GM18868 (cell line): ENCODE data around the gene NTN5.
"Not testable (repeated sequence)": the region's sequence is repeated elsewhere in the genome, so short reads cannot be mapped to it uniquely, and the experiment has no call there.

Experiments used
- ATAC-seq: cut with Tn5 transposase; IDR thresholded peaks from one replicate; pipeline ENCODE4 v1.9.1; 2021; ENCODE audit warnings: mild to moderate bottlenecking, moderate library complexity; ENCODE audit not compliant: unreplicated experiment

Gene NTN5

DNA sequence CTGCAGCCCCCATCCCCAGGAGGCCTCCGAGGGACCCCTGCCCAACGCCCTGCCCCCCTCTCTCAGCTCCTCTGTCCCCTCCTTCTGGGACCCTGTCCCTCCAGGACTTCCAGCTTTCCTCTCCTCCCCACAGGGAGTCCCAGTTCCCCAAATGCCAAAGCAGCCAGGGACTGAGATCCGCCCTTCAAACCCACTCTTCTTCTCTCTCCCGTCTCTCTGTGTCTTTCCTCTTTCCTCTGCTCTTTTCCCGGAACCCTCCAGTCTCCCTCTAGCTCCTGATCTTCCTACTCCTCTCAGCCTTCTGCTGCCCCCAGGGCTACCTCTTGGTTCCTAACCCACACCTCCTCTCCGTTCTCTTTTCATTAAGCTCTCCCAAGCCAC, 27.2 kb downstream of the NTN5 start:
- ATAC-seq = no peak

DNA sequence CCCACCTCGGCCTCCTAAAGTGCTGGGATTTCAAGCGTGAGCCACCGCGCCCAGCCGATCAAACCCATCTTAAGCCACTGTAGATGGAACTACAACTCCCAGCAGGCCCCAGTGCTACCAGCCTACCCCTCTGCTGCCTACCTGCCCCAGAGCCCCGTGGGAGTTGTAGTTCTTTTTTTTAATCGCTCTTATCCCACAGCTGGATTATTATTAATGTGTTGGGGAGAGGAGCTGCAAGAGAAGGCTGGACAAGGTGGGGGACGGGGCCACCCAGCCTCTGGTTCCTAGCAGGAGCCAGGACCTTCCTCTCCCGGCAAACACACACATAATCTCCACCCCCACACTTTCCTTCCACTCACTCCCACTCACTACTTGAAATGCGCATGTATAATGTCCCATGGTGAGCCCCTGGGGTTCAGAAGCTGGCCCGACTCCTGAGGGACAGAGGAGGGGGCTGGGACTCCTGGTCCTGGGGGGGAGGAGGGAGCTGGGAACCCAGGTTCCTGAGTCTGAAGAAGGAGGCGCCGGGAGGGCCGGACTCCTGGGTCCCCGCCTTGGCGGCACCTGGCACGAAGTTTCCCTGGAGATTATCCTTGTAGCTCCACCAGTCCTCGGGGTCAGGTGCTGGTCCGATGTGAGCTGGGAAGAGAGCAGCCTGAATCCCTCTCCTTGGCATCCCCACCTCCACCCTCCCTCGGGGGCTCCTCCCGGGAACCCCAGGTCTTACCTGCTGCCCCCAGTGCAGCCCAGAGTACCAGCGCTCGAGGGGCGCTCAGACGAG, 27.8 kb downstream of the NTN5 start:
- ATAC-seq = peak; percentile 43

DNA sequence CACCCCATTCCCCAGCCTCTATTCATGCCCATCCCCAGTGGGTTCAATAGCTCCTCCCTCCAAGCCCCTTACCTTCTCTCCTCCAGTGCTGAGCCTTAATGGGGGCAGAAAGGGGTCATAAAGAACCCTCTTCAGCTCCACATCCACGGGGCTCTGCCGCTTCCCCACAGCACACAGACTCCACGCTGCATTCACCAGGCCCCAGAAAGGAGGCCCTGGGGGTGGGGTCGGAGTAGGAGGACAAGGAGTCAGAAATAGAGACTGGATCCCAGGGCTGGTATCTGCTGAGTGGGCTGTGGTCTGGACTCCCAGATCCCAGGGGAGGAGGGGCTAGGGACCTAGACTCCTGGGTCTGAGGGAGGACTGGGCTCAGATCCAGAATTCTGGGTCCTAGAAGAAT, 28.5 kb downstream of the NTN5 start:
- no peak for ATAC-seq

DNA sequence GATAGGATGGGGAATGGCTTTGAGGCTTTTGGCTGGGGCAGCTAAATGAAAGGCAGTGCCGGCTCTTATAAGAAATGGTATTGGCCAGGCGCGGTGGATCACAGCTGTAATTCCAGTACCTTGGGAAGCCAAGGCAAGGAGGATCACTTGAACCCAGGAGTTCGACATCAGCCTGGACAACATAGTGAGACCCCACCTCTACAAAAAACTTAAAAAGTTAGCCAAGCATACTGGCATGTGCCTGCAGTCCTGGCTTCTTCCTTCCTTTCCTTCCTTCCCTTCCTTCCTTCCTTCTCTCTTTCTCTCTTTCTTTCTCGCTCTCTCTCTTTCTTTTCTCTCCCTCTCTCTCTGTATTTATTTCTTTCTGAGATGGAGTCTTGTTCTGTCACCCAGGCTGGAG, 30.0 kb downstream of the NTN5 start:
- ATAC-seq = no peak

DNA sequence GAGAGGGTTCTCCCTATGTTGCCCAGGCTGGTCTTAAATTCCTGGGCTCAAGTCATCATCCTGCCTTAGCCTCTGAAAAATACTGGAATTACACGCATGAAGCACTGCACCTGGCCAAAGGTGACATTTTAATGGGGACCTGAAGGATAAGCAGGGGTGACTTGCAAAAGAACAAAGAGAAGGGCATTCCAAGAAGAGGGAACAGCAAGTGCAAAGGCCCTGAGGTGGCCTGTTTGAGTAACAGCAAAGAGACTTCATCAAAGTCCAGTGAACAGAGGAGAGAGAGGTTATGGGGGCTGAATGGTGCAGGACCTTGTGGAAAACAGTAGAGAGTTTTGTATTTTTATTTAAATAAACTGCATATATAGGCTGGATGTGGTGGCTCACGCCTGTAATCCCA, 31.0 kb downstream of the NTN5 start:
- ATAC-seq = no peak

DNA sequence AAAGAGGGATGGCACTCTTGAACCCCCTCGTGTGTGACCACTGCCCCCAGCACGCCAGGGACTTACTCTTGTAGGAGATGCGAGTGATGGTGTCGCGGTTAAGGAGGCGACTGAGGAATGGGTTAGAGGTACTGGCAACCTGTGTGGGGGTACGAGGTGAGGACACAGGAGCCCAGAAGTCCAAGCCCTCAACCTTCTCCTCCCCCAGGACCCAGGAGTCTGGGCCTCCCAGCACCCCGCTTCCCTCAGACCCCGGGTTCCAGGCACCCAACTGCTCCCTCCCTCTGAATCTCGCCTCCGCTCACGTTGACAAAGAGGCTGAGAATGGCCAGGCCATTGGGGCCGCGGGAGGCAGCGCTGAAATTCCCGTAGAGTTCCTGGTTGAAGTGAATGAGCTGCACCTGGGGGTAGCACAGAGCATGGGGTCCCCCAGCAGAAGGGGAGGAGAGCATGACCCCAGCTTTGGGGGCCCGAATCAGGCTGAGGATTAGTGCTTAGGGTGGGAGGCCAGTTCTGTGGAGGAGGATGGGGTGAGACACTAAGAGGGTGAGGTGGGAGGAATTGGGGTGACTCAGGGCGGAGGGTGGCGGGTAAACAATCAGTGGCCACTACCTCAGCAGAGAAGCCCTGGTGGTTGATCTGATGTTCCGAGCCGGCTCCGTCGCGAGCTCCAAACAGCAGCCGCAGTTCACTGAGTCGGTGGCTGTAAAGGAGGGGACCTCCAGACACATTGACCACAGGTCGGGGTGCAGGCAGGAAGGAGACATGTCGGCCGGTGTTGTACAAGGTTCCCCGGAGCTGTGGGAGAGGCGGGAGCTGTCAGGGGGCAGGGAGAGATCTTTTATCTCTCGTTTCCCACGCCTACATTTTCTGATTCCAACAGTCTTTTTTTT, 33.1 kb downstream of the NTN5 start:
- ATAC-seq = no peak

DNA sequence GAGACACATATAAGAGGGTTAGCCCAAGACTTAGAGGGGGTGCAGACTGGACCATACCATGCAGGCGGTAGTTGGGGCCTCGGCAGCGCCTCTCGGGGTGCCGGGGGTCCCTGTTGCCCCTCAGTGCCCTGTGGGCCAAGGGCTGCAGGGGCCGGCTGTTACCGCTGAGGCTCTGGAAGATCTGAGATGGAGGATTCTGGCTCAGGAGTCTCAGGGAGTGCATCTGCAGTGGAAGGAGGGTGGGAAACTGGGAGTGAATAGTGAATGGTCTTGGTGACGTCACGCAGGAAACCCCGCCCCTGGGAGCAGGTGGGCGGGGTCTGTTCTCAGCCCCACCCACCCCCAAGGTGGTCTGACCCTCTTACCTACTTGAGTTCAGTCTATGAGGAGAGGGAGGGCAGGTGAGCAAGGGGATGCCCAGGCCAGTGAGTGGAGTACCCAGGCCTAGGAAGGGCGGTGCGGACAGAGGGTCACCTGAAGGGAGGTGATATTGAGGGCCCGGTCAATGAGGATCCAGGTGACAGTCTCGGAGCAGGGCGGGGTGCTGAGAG, 33.9 kb downstream of the NTN5 start:
- no peak for ATAC-seq

DNA sequence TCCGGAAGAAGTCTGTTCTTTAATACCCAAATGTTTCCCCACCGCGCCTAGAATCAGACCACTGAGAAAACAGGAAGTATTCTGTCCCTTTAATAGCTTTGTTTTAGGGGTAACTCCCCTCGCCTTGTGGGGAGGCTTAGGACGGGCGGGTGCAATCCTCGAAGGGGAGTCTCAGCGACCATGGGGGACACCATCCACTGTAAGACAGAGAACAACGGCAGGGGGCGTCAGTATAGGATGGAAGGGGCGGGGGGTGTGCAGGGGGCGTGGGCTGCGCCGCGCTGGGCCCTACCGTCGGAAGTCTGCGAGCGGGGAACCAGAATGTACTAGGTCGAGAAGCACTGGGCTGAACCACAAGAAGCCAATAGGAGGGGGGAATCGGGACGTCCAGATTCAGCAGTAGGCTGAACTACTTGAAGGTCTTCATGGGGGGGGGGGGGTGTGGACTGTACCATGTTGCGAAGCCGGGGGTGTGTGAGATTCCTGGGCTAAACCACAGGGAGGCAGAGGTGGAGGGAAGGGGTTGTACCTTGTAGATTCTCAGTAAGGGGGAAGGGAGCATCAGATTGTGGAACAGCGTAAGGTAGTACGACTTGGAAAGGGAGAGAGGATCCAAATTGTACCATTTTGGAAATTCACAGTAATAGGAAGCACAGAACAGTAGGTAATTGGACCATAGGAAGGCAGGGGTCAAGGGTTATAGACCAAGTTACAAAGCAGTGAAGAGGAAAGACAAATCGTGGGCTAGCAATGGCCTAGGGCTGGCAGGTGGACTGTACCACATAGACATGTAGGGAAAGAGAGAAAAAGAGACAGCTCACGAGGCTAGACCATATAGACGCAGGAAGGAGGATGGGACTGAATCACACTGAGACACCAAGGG, 34.6 kb downstream of the NTN5 start:
- ATAC-seq = peak; percentile 14

DNA sequence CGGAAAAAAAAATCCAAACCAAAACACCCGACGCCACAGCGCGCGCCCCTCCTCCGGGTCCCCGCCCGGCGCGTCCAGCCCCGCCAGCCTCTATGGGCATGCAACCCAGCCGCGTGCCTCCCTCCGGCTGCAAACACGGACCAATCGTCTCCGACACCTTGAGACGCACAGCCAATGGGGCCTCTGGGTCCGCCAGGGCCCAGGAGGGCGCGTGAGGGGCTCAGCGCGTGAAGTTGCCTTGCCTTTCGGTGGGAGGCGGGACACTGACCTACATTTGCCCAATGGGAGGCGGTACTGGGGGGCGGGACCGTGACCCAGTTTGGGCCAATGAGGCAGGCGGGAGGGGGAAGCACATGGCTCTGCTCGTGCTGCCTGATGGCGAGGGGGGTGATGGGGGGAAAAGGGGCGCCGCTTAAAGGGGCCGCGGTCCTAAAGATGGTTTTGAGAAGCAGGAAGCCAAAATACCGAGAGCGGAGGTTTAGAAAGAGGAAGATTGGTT, 35.3 kb downstream of the NTN5 start:
- peak; percentile 75 for ATAC-seq

DNA sequence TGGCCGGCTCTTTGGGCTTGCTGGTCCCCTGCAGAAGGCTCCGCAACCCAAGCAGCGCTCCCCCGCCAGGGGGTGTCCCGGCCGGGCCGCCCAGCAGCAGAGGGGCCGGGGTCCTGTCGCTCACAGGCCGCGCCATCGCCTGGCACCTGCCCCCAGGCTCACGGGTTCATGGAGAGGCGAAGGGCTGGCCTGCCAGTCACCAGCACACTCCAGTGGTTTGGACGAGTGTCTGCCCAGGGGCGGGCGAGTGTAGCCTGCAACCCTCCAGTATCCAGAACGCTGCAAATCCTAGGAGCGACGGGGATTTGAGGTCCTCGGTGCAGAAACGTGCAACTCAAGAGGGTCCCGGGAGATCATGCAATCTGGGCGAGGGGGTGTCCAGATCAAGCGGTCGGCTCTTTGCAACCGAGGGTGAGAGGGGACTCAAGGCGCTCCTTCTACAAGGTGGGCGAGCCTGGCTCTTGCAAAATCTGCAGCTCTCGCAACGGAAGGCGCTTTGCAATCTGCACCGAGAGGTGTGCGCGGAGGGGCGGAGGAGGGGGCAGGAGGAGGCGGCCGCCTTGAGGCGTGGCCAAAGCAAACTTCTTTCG, 35.9 kb downstream of the NTN5 start, which contains the start of gene DBP:
Gene DBP (minus strand): TSS at position 521 of the 590 bp plus-strand sequence. CDS start 385 bp downstream, at position 136.
- ATAC-seq = no peak

DNA sequence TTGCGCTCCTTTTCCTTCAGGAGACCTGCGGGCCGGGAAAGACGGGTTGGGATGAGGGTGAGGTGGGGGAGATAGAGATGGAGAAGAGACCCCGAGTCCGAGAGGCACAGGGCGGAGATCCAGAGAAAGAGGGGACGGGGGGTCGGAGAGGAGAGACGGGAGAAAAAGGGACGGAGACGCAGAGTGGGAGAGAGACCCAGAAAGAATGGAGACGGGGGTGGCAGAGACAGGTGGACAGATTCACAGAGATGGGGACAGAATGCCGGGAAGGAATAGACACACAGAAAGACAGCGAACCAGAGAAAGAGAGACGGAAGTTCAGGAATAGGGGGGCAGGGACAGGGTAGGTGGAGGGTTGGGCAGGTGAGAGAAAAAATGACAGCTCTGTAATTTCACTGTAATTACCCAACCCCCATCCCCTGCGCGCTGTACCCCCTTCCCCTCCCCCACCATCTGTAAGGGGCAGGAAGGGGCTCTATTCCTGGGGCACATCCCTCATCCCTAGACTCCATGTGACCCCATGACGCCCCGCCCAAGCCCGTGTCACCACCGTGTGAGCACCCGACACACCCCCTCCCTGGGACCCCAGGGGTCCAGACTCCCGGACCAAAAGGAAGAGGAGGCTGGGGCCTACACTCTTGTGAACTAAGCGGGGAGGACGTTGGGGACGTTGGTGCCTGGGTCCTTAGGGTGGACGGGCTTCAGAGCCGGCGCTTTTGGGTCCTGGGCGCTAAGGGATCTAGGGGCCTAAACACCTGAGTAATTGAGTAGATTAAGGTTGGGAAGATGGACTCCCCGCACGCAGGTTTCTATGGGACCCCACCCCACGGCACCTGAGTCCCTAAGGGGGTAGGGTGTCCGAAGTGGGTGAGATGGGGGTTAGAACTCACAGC, 36.6 kb downstream of the NTN5 start:
- no peak for ATAC-seq

DNA sequence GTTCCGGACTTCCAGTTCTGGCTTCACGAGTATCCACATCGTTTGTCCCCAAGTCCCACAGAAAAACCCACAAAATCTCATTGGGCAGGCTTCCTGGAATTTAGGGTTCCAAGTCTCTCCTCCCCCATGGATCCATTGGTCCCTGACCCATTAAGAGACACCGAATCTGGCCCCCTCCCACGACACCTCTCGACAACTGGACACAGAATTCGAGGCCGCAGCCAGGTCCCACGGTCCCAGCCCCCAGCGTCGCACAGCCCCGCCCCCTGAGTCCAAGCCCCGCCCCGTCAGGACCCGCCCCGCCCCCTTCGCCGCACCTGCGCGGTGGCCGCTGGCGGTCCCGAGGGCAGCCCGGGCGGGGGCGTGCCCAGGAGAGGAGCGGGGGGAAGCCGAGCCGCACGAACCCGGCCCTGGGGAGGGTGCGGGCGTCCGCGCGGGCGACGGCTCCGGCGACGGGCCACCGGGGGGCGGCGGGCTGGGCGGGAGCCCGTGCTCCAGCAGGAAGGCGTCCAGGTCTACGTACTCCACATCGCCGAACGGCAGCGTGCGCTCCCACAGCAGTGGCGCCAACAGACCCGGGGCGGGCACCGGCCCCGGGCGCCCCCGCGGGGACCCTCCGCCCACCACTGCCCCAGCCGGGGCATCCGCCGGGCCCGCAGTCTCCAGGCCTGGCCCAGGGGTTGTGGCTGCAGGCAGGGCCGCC, 37.4 kb downstream of the NTN5 start:
- no peak for ATAC-seq

DNA sequence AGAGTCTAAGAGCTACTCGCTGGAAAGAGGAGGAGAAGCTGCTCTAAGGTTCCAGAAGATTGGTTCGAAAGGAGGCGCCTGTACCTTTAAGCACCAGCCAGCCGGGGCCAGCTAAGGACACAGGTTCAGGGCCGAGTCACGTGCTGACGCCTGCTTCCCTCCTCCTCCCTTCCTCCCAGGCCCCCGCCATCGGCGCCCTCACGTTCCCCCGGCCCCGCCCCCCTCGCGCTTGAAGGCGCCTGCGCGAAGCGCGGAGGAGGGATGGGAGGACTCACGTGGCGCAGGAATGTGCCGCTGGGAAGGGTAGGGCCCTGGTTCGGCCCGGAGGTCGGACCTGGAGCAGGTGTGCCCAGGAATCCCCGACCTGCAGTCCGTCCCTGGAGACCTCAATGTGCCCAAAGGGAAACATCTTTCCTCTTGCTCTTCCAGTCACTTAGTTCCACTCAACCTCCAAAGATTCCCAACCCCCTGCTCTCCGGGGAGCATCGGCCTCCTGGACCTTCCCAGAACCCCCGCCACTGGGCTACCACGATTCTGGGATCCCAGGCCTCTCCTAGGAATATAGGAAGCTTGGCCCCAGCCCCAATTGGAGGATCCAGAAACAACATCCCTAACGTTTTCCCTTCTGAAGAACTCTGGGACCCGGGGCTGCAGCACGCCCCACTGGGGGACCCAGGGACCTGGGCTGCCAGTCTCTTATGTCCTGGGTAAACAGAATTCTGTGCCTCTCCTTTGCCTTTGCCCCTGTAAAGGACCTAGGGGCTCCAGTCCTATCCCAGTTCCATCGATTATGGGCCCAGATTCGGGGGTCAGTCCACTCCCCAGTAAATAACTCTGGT, 38.2 kb downstream of the NTN5 start:
- peak; percentile 28 for ATAC-seq

DNA sequence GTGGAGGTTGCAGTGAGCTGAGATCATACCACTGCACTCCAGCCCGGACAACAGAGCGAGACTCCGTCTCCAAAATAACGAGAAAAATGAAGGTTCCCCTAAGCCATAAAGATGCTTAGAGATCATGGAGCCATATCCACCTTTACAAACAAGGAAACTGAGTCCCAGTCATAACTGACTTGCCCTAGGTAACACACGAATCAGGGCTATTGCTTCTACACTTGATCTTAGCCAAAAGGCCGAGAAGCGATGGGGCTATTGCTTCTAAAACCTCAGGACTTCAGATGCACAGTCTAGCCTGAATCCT, 38.8 kb downstream of the NTN5 start:
- ATAC-seq = no peak

DNA sequence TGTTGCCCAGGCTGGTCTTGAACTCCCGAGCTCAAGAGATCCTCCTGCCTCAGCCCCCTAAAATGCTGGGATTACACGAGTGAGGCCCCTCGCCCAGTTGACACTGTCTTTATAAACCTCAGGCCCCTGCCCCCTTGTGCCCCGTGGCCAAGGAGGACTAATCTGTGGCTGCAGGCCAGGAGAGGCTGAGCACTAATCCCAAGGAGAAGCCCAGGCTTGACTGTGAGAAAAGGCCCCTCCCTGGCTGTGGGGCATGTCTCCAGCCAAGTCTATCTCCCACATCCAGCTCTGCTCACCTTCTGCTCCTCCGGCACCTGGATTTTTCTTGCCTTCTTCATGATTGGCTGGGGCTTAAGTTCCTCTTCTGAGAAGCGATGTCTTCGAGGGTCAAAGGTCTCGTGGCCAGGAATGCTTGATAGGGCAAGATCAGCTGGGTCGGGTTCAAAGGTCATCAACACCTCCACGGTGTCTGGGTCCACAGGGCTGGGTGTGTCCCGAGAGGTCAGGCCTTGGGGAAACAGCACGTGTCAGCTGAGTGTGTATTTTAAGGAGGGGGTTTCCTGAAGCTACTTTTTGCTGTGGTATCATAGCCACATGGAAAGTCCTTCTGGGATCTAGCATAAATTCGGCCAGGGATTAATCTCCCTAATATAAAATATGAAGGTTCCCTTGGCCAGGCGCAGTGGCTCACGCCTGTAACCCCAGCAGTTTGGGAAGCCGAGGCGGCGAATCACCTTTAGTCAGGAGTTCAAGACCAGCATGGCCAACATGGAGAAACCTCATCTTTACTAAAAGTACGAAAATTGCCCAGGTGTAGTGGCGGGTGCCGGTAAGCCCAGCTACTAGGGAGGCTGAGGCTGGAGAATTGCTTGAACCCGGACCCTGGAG, 39.4 kb downstream of the NTN5 start:
- ATAC-seq = no peak

DNA sequence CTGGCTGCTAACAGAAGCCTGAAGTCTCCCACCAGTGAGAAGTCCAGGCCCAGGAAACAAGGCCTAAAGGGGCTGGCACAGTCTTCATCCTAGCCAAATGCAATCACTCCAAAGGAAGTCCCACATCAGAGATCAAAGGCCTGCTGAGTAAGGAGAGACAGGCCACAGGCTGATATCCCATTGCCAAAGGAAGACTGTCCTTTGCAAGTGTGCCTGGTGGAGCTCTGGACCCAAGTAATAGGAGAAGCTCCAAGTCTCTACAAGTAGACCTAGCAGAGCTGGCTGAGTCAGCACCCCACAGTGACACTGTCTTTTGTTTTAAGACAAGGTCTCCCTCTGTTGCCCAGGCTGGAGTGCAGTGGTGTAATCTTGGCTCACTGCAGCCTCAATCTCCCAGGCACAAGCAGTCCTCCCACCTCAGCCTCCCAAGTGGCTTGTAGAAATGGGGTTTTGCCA, 40.1 kb downstream of the NTN5 start:
- no peak for ATAC-seq

DNA sequence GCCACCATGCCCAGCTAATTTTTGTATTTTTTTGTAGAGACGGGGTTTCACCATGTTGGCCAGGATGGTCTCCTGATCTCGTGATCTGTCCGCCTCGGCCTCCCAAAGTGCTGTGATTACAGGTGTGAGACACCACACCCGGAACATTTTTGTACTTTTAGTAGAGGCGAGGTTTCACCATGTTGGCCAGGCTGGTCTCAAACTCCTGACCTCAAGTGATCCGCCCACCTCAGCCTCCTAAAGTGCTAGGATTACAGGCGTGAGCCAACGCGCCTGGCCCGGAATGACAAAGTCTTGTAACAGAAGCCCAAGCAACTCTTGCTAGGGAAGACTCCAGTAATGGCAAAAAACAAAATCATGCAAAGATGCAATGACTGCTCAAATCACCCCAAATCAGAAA, 40.5 kb downstream of the NTN5 start:
- ATAC-seq = not testable (repeated sequence)
